ENCODE results near the gene MDM2.

MDM2 gene

GRCh38 chr12:68831751-68832503, 23.9 kb downstream of the MDM2 start:
- no peak for DNase-seq (ENCODE audit: low read depth)
- TF ChIP-seq CTCF (IDR thresholded peaks at IDR 0.05; ENCODE audit: low read length, missing control alignments) = no peak

GRCh38 chr12:68832504-68832867, 24.5 kb downstream of the MDM2 start:
- H3K4me3 ChIP-seq (replicated peaks; ENCODE audit: low read depth, low read length) = no peak overlapping the region
- DNase-seq (ENCODE audit: low read depth) = no peak
- TF ChIP-seq CTCF (IDR thresholded peaks at IDR 0.05; ENCODE audit: low read length, missing control alignments) = no peak

More at GRCh38 chr12:68831751-68832503, 23.9 kb downstream of the MDM2 start:
- H3K4me3 ChIP-seq (replicated peaks; ENCODE audit: low read depth, low read length) = no peak overlapping the region

- no peak for DNase-seq (ENCODE audit: low read depth)
- H3K4me3 ChIP-seq (replicated peaks; ENCODE audit: low read depth, low read length) = no peak overlapping the region
- no peak for TF ChIP-seq CTCF (IDR thresholded peaks at IDR 0.05; ENCODE audit: low read length, missing control alignments)
Measured at GRCh38 chr12:68833508-68833907, 25.5 kb downstream of the MDM2 start.

- DNase-seq (ENCODE audit: low read depth) = no peak
- no peak overlapping the region for H3K4me3 ChIP-seq (replicated peaks; ENCODE audit: low read depth, low read length)
- TF ChIP-seq CTCF (IDR thresholded peaks at IDR 0.05; ENCODE audit: low read length, missing control alignments) = no peak
Measured at GRCh38 chr12:68835333-68835908, 27.4 kb downstream of the MDM2 start.

- no peak overlapping the region for H3K4me3 ChIP-seq (replicated peaks; ENCODE audit: low read depth, low read length)
- no peak for DNase-seq (ENCODE audit: low read depth)
- no peak for TF ChIP-seq CTCF (IDR thresholded peaks at IDR 0.05; ENCODE audit: low read length, missing control alignments)
Measured at GRCh38 chr12:68837215-68837614, 29.2 kb downstream of the MDM2 start.

GRCh38 chr12:68838046-68838886, 30.3 kb downstream of the MDM2 start:
- DNase-seq (ENCODE audit: low read depth) = no peak
- no peak overlapping the region for H3K4me3 ChIP-seq (replicated peaks; ENCODE audit: low read depth, low read length)
- TF ChIP-seq CTCF (IDR thresholded peaks at IDR 0.05; ENCODE audit: low read length, missing control alignments) = no peak

Measured in fibroblast of pulmonary artery (primary cell).